IMR-90 (cell line): ENCODE measurements around the gene TCF4. TPM values are rescaled to one million over a fixed set of nuclear protein-coding genes. Genes with fewer than 3 reads are reported as not detected.

Experiments
- ATAC-seq: fragments of 200-7000 bp; cut with Tn5 transposase; 2 replicates; pipeline ENCODE4 v1.9.1; 2020; ENCODE audit warnings: low read depth, mild to moderate bottlenecking, moderate library complexity
- BruUV-seq: library from RNA; stranded (reverse); fragments of 400-500 nt; replicated peaks from 2 replicates; lab custom pipeline; 2021; lab: Mats Ljungman, UMichigan
- CTCF ChIA-PET: fragments of 300-600 bp; formaldehyde crosslinking; extraction: SDS; loops from one replicate; lab custom pipeline; 2021; ENCODE audit warnings: antibody characterized with exemption; lab: Yijun Ruan, JAX
- POLR2A ChIA-PET: fragments of 300-600 bp; sonication (Branson Sonifier 250); formaldehyde crosslinking; loops from one replicate; lab custom pipeline; 2022; ENCODE audit warnings: antibody characterized with exemption; ENCODE audit not compliant: unreplicated experiment; lab: Charles Lee
- DNase-seq: peaks from one replicate; pipeline ENCODE4 v3.0.0; 2013
- H2AFZ ChIP-seq: replicated peaks from 2 replicates; pipeline ENCODE3; 2013; ENCODE audit warnings: low read length, mild to moderate bottlenecking; ENCODE audit not compliant: poor library complexity
- H2AK5ac ChIP-seq: 2 replicates; pipeline ENCODE4 v1.6.1; 2013; ENCODE audit warnings: low read depth, low read length, inconsistent platforms
- H2AK9ac ChIP-seq: replicated peaks from 2 replicates; pipeline ENCODE3; 2013; ENCODE audit warnings: mild to moderate bottlenecking, low read depth, low read length, moderate library complexity; ENCODE audit not compliant: poor library complexity
- H2BK120ac ChIP-seq: 2 replicates; pipeline ENCODE4 v1.6.1; 2013; ENCODE audit warnings: low read depth, low read length, inconsistent platforms
- H2BK15ac ChIP-seq: 3 replicates; pipeline ENCODE4 v1.6.1; 2013; ENCODE audit warnings: low read depth, low read length, inconsistent platforms
- H2BK20ac ChIP-seq: 2 replicates; pipeline ENCODE4 v1.6.1; 2013; ENCODE audit warnings: low read depth, mild to moderate bottlenecking, inconsistent platforms, low read length, moderate library complexity
- H2BK5ac ChIP-seq: 2 replicates; pipeline ENCODE4 v1.6.1; 2013; ENCODE audit warnings: mild to moderate bottlenecking, low read depth, low read length, inconsistent platforms; ENCODE audit not compliant: poor library complexity, severe bottlenecking
- H3K14ac ChIP-seq: replicated peaks from 2 replicates; pipeline ENCODE4 v1.6.1; 2013; ENCODE audit warnings: low read depth, low read length, inconsistent platforms
- H3K18ac ChIP-seq: 2 replicates; pipeline ENCODE4 v1.6.1; 2013; ENCODE audit warnings: low read depth, low read length, control low read depth
- H3K23ac ChIP-seq: 2 replicates; pipeline ENCODE4 v1.6.1; 2013; ENCODE audit warnings: low read depth, low read length, inconsistent platforms
- H3K27ac ChIP-seq: 2 replicates; pipeline ENCODE4 v1.5.1; 2013; ENCODE audit warnings: mild to moderate bottlenecking, control low read depth, low read length; ENCODE audit not compliant: insufficient read depth
- H3K27me3 ChIP-seq: 2 replicates; pipeline ENCODE4 v1.6.1; 2013; ENCODE audit warnings: low read length; ENCODE audit not compliant: control insufficient read depth, insufficient read depth
- H3K36me3 ChIP-seq: 2 replicates; pipeline ENCODE4 v1.6.1; 2013; ENCODE audit warnings: low read length, mixed read lengths; ENCODE audit not compliant: control insufficient read depth, insufficient read depth
- H3K4ac ChIP-seq: 2 replicates; pipeline ENCODE4 v1.6.1; 2013; ENCODE audit warnings: low read depth, low read length, inconsistent platforms
- H3K4me1 ChIP-seq: 2 replicates; pipeline ENCODE4 v1.6.1; 2013; ENCODE audit warnings: low read length, mixed read lengths; ENCODE audit not compliant: control insufficient read depth, insufficient read depth
- H3K4me2 ChIP-seq: 2 replicates; pipeline ENCODE4 v1.6.1; 2013; ENCODE audit warnings: low read depth, mild to moderate bottlenecking, control low read depth, low read length, moderate library complexity
- H3K4me3 ChIP-seq: 2 replicates; pipeline ENCODE4 v1.5.1; 2013; ENCODE audit warnings: low read depth, mild to moderate bottlenecking, control low read depth, low read length, moderate library complexity; ENCODE audit not compliant: insufficient read depth
- H3K56ac ChIP-seq: 2 replicates; pipeline ENCODE4 v1.6.1; 2013; ENCODE audit warnings: low read length, inconsistent platforms; ENCODE audit not compliant: insufficient read depth; ENCODE audit errors: extremely low read depth
- H3K79me1 ChIP-seq, 2 experiments: 2 replicates each; pipeline ENCODE4 v1.6.1; 2013; ENCODE audit warnings: low read length in 2 of 2, inconsistent platforms in 1 of 2, low read depth in 1 of 2
- H3K9ac ChIP-seq: 2 replicates; pipeline ENCODE4 v1.6.1; 2013; ENCODE audit warnings: low read depth, low read length, control low read depth
- H3K9me1 ChIP-seq: 2 replicates; pipeline ENCODE4 v1.6.1; 2013; ENCODE audit warnings: low read length, inconsistent platforms; ENCODE audit not compliant: insufficient read depth
- H3K9me3 ChIP-seq: 2 replicates; pipeline ENCODE4 v1.6.1; 2013; ENCODE audit warnings: low read length; ENCODE audit not compliant: control insufficient read depth, insufficient read depth
- H4K20me1 ChIP-seq: 2 replicates; pipeline ENCODE4 v1.6.1; 2013; ENCODE audit warnings: low read length, inconsistent platforms; ENCODE audit not compliant: insufficient read depth
- H4K5ac ChIP-seq: 2 replicates; pipeline ENCODE4 v1.6.1; 2013; ENCODE audit warnings: mild to moderate bottlenecking, low read depth, low read length, control low read depth
- H4K8ac ChIP-seq, 2 experiments: 2 replicates each; pipeline ENCODE4 v1.6.1; 2013; ENCODE audit warnings: low read depth in 2 of 2, low read length in 2 of 2, control low read depth in 1 of 2, inconsistent platforms in 1 of 2
- H4K91ac ChIP-seq: 2 replicates; pipeline ENCODE4 v1.6.1; 2013; ENCODE audit warnings: low read depth, low read length, inconsistent platforms; ENCODE audit not compliant: insufficient read depth
- BHLHE40 ChIP-seq: fragments of 150-350 bp; IDR thresholded peaks from 2 replicates; pipeline ENCODE4 v1.6.1; 2016; ENCODE audit warnings: mild to moderate bottlenecking, low read depth, low read length
- CEBPB ChIP-seq: IDR thresholded peaks from 2 replicates; pipeline ENCODE4 v1.6.1; 2012; ENCODE audit warnings: low read depth, low read length, improper control_type of control experiment
- CHD1 ChIP-seq: IDR thresholded peaks from 2 replicates; pipeline ENCODE4 v1.6.1; 2012; ENCODE audit warnings: low read depth, low read length, improper control_type of control experiment
- CTCF ChIP-seq: conservative IDR thresholded peaks from 2 replicates; pipeline ENCODE4 v1.5.1; 2012; ENCODE audit warnings: mild to moderate bottlenecking, low read depth, low read length, improper control_type of control experiment
- ELK1 ChIP-seq: fragments of 150-350 bp; IDR thresholded peaks from 2 replicates; pipeline ENCODE4 v1.6.1; 2016; ENCODE audit warnings: low read depth, mild to moderate bottlenecking, low read length, moderate library complexity, borderline replicate concordance
- FOS ChIP-seq: fragments of 150-350 bp; IDR thresholded peaks from 2 replicates; pipeline ENCODE4 v1.6.1; 2016; ENCODE audit warnings: low read depth, low read length
- MAFK ChIP-seq: IDR thresholded peaks from 2 replicates; pipeline ENCODE4 v1.6.1; 2012; ENCODE audit warnings: low read depth, low read length, improper control_type of control experiment
- MAZ ChIP-seq: IDR thresholded peaks from 2 replicates; pipeline ENCODE4 v1.6.1; 2012; ENCODE audit warnings: low read depth, mild to moderate bottlenecking, low read length, improper control_type of control experiment, moderate library complexity, borderline replicate concordance
- MXI1 ChIP-seq: IDR thresholded peaks from 2 replicates; pipeline ENCODE4 v1.6.1; 2012; ENCODE audit warnings: low read depth, mild to moderate bottlenecking, low read length, moderate library complexity, borderline replicate concordance
- NFE2L2 ChIP-seq: fragments of 150-350 bp; IDR thresholded peaks from 2 replicates; pipeline ENCODE4 v1.6.1; 2016; ENCODE audit warnings: low read depth, mild to moderate bottlenecking, low read length
- POLR2A ChIP-seq: IDR thresholded peaks from 2 replicates; pipeline ENCODE4 v1.6.1; 2012; ENCODE audit warnings: mild to moderate bottlenecking, low read depth, low read length
- RAD21 ChIP-seq: IDR thresholded peaks from 2 replicates; pipeline ENCODE4 v1.6.1; 2012; ENCODE audit warnings: low read length, improper control_type of control experiment
- RCOR1 ChIP-seq: IDR thresholded peaks from 2 replicates; pipeline ENCODE4 v1.6.1; 2012; ENCODE audit warnings: mild to moderate bottlenecking, low read length, improper control_type of control experiment; ENCODE audit not compliant: insufficient replicate concordance
- RFX5 ChIP-seq: IDR thresholded peaks from 2 replicates; pipeline ENCODE4 v1.8.0; 2012; ENCODE audit warnings: low read depth, mild to moderate bottlenecking, low read length, moderate library complexity
- SMC3 ChIP-seq: fragments of 150-350 bp; IDR thresholded peaks from 2 replicates; pipeline ENCODE4 v1.6.1; 2016; ENCODE audit warnings: low read depth, mild to moderate bottlenecking, antibody characterized with exemption, low read length, moderate library complexity
- USF2 ChIP-seq: fragments of 150-350 bp; IDR thresholded peaks from 2 replicates; pipeline ENCODE4 v1.6.1; 2017; ENCODE audit warnings: mild to moderate bottlenecking, antibody characterized with exemption, low read length, low read depth
- WGBS, 2 experiments: methylation state at CpG; one replicate each; pipeline versions ENCODE4 v1.1.5 to v1.1.7; 2013; ENCODE audit warnings: missing lambda C conversion rate in 2 of 2; ENCODE audit not compliant: insufficient read length in 1 of 2; ENCODE audit errors: extremely low coverage in 2 of 2; 5-methylcytosine and 5-hydroxymethylcytosine counted together
- dilution Hi-C: fragments of 300-500 bp; cut with HindIII; formaldehyde crosslinking; loops from one replicate; pipeline ENCODE4 v1.14.3; 2018; ENCODE audit warnings: low sequenced_read_pairs; ENCODE audit not compliant: unreplicated experiment
- in situ Hi-C: fragments of 300-500 bp; cut with MboI; formaldehyde crosslinking; loops from 3 replicates; pipeline ENCODE4 v1.14.3; 2019; ENCODE audit warnings: low sequenced_read_pairs, inconsistent platforms, mixed read lengths
- intact Hi-C: fragments of 100-400 bp; cut with micrococcal nuclease; formaldehyde crosslinking; loops from 2 replicates; pipeline ENCODE4 v1.10.0; 2022
- polyA plus RNA-seq, 3 experiments: library from polyadenylated mRNA; depleted of rRNA; stranded (reverse); fragments of >200 nt; gene quantifications; 2 replicates each; pipeline ENCODE4 v1.2.3, GENCODE V29; 2012; ENCODE audit warnings: low replicate concordance in 1 of 3
- total RNA-seq: library from RNA; depleted of rRNA; stranded (reverse); fragments of >200 nt; gene quantifications from 2 replicates; pipeline ENCODE4 v1.2.3, GENCODE V29; 2012

TCF4 gene
- total and polyA plus RNA-seq, 2 of the 4 experiments (the other 2 are of a cell fraction): 30.0 to 87.1 TPM

GRCh38 chr18:55337138-55337537 lies 250.9 kb downstream of the TCF4 start:
- Histone ChIP-seq H3K9me1 (peaks cover 6% of the 10 kb centered on the region), H3K36me3 (0 out of 2 replicates have a peak, but pooled peaks cover 2% of the 10 kb centered on the region), H2AFZ (no peak overlapping the region), H3K4me3 (no peak overlapping the region), H4K20me1 (0 out of 2 replicates have a peak, but pooled peaks cover 6% of the 10 kb centered on the region), H4K5ac (no peak overlapping the region), H3K4me2 (no peak overlapping the region), H2BK5ac (no peak overlapping the region), H3K56ac (no peak overlapping the region), H4K91ac (no peak overlapping the region), H3K79me1 (peaks cover 25 to 51% of the 10 kb centered on the region in 2 experiments), H3K14ac (no peak overlapping the region), H3K9ac (no peak overlapping the region), H3K27ac (no peak overlapping the region), H3K18ac (no peak overlapping the region), H3K27me3 (no peaks in the 10 kb centered on the region), H4K8ac (no peak overlapping the region), H2BK15ac (no peak overlapping the region), H3K4ac (no peak overlapping the region), H3K23ac (no peak overlapping the region), H2AK9ac (no peak overlapping the region), H2BK20ac (no peak overlapping the region), H3K9me3 (no peaks in the 10 kb centered on the region), H3K4me1 (peaks cover 9% of the 10 kb centered on the region), H2BK120ac (no peak overlapping the region), H2AK5ac (no peak overlapping the region)
- ChIA-PET CTCF (interaction anchor here (0.6 kb wide), 1 partner anchor 56 kb away, joined by 3 read pairs; no protein-coding TSS in a partner anchor), POLR2A (no interaction called here)
- DNase-seq (no peak), ATAC-seq (no peak)
- no TSS peak for BruUV-seq
- intact Hi-C loops: no loop called here
- dilution Hi-C loops: no loop called here
- 100% methylated on average over 2 of the region's 4 CpGs; no CpG with 5 or more reads in 1 of the 2 experiments for WGBS, 2 experiments
- TF ChIP-seq BHLHE40 (no peak), RFX5 (no peak), CHD1 (no peak), MXI1 (no peak), SMC3 (no peak), CTCF (no peak), NFE2L2 (no peak), FOS (no peak), MAZ (no peak), MAFK (no peak), CEBPB (no peak), RAD21 (no peak), USF2 (no peak), ELK1 (no peak), POLR2A (no peak), RCOR1 (no peak)
- in situ Hi-C loops: no loop called here
